GM12878 (cell line): ENCODE results near the gene HEBP2. TPM values are rescaled to one million over a fixed set of nuclear protein-coding genes. Genes with fewer than 3 reads are reported as not detected.

Experiments used
- ATAC-seq: fragments of 200-7000 bp; cut with Tn5 transposase; 3 replicates; pipeline ENCODE4 v1.9.1; 2020; ENCODE audit warnings: mild to moderate bottlenecking, moderate library complexity
- BruUV-seq: library from RNA; stranded (reverse); fragments of 400-500 nt; replicated peaks from 2 replicates; lab custom pipeline; 2021; lab: Mats Ljungman, UMichigan
- CTCF ChIA-PET: fragments of 300-600 bp; sonication (Branson Sonifier 250); formaldehyde crosslinking; extraction: SDS; loops from one replicate; lab custom pipeline; 2021; ENCODE audit warnings: inconsistent platforms; lab: Yijun Ruan, JAX
- POLR2A ChIA-PET: fragments of 350-600 bp; formaldehyde crosslinking; extraction: SDS; loops from one replicate; lab custom pipeline; 2021; ENCODE audit warnings: inconsistent platforms; lab: Charles Lee
- RAD21 ChIA-PET: fragments of 300-600 bp; sonication (Branson Sonifier 250); formaldehyde crosslinking; loops from one replicate; lab custom pipeline; 2023; ENCODE audit warnings: antibody characterized with exemption; ENCODE audit not compliant: unreplicated experiment; lab: Charles Lee
- SMC1A ChIA-PET: fragments of 300-600 bp; sonication (Branson Sonifier 250); formaldehyde crosslinking; loops from one replicate; lab custom pipeline; 2023; ENCODE audit not compliant: unreplicated experiment, uncharacterized antibody; lab: Charles Lee
- DNase-seq: peaks from one replicate; pipeline ENCODE4 v3.0.0-alpha.2; 2011; ENCODE audit warnings: low read depth, low spot score
- FAIRE-seq: peaks from 3 replicates; lab custom pipeline; 2011; peaks lifted over from hg19 to GRCh38; lab: Jason Lieb, UNC
- H2AFZ ChIP-seq: 2 replicates; pipeline ENCODE4 v1.6.0; 2011; ENCODE audit warnings: low read depth, low read length, control low read depth; ENCODE audit not compliant: control insufficient read depth
- H3K27ac ChIP-seq: 2 replicates; pipeline ENCODE4 v1.5.1; 2011; ENCODE audit warnings: control low read depth; ENCODE audit not compliant: control insufficient read depth, insufficient read depth
- H3K27me3 ChIP-seq, 2 experiments: replicated peaks in 1 of 2; 2 replicates each; pipeline versions ENCODE4 v1.6.0 to v1.6.1; 2011; ENCODE audit warnings: low read length in 1 of 2; ENCODE audit not compliant: control insufficient read depth in 2 of 2, insufficient read depth in 2 of 2
- H3K36me3 ChIP-seq, 2 experiments: 2 replicates each; pipeline ENCODE4 v1.5.1; 2011; ENCODE audit warnings: low read length in 1 of 2; ENCODE audit not compliant: control insufficient read depth in 2 of 2, insufficient read depth in 2 of 2
- H3K4me1 ChIP-seq: 2 replicates; pipeline ENCODE4 v1.6.1; 2011; ENCODE audit warnings: mild to moderate bottlenecking, low read length, moderate library complexity, mixed read lengths; ENCODE audit not compliant: control insufficient read depth, insufficient read depth
- H3K4me2 ChIP-seq: 2 replicates; pipeline ENCODE4 v1.6.0; 2011; ENCODE audit warnings: control low read depth; ENCODE audit not compliant: control insufficient read depth, insufficient read depth
- H3K4me3 ChIP-seq: fragments of 200-600 bp; sonication (generic); 2 replicates; pipeline ENCODE4 v1.5.1; 2016
- H3K79me2 ChIP-seq: 2 replicates; pipeline ENCODE4 v1.6.0; 2011; ENCODE audit warnings: low read length; ENCODE audit not compliant: control insufficient read depth, insufficient read depth
- H3K9ac ChIP-seq: 2 replicates; pipeline ENCODE4 v1.8.0; 2011; ENCODE audit warnings: low read length, control low read depth, mixed read lengths; ENCODE audit not compliant: control insufficient read depth, insufficient read depth
- H3K9me3 ChIP-seq: replicated peaks from 3 replicates; pipeline ENCODE4 v1.5.1; 2011; ENCODE audit warnings: mild to moderate bottlenecking, low read length; ENCODE audit not compliant: control insufficient read depth, insufficient read depth
- H4K20me1 ChIP-seq: 2 replicates; pipeline ENCODE4 v1.6.0; 2011; ENCODE audit not compliant: control insufficient read depth, insufficient read depth
- CBX3 ChIP-seq: fragments of 200-600 bp; sonication (generic); IDR thresholded peaks from 2 replicates; pipeline ENCODE4 v1.6.1; 2016; ENCODE audit warnings: low read depth, borderline replicate concordance
- CBX5 ChIP-seq: sonication (generic); IDR thresholded peaks from 2 replicates; pipeline ENCODE4 v1.6.1; 2016; ENCODE audit warnings: low read depth, moderate library complexity, mild to moderate bottlenecking, inconsistent platforms
- EZH2 ChIP-seq: IDR thresholded peaks from 2 replicates; pipeline ENCODE4 v1.6.1; 2012; ENCODE audit warnings: low read depth, mild to moderate bottlenecking, control low read depth, inconsistent platforms, low read length, borderline replicate concordance; ENCODE audit not compliant: control insufficient read depth
- GATAD2B ChIP-seq: fragments of 450-650 bp; conservative IDR thresholded peaks from 2 replicates; pipeline ENCODE4 v1.6.1; 2017; ENCODE audit warnings: low read depth, mild to moderate bottlenecking, moderate library complexity
- HDAC6 ChIP-seq: fragments of 200-600 bp; sonication (generic); IDR thresholded peaks from one replicate; pipeline ENCODE4 v1.8.0; 2017; ENCODE audit warnings: antibody characterized with exemption; ENCODE audit not compliant: unreplicated experiment
- IRF3 ChIP-seq: fragments of 450-650 bp; IDR thresholded peaks from 2 replicates; pipeline ENCODE4 v1.6.1; 2014; ENCODE audit warnings: mild to moderate bottlenecking
- KLF5 ChIP-seq: fragments of 450-650 bp; IDR thresholded peaks from 2 replicates; pipeline ENCODE4 v1.6.1; 2014; ENCODE audit warnings: mild to moderate bottlenecking; ENCODE audit not compliant: partially characterized antibody
- LARP7 ChIP-seq: fragments of 450-650 bp; IDR thresholded peaks from 2 replicates; pipeline ENCODE4 v1.6.1; 2017; ENCODE audit warnings: mild to moderate bottlenecking
- NR2F1 ChIP-seq: fragments of 450-650 bp; conservative IDR thresholded peaks from 2 replicates; pipeline ENCODE4 v1.6.1; 2017; ENCODE audit warnings: mild to moderate bottlenecking
- WGBS: methylation state at CpG from one replicate; pipeline ENCODE4 v1.1.6; 2016; ENCODE audit warnings: low lambda C conversion rate; ENCODE audit not compliant: insufficient replicate concordance, insufficient coverage; ENCODE audit errors: missing lambda C conversion rate; 5-methylcytosine and 5-hydroxymethylcytosine counted together
- in situ Hi-C: fragments of 300-500 bp; cut with MboI; formaldehyde crosslinking; loops from 9 replicates; pipeline ENCODE4 v1.14.3; 2018; ENCODE audit warnings: mixed read lengths
- intact Hi-C: fragments of 100-400 bp; cut with micrococcal nuclease; formaldehyde crosslinking; loops from one replicate; pipeline ENCODE4 v1.14.2; 2022; ENCODE audit not compliant: unreplicated experiment
- polyA plus RNA-seq, 11 experiments: library from polyadenylated mRNA; depleted of rRNA in 4 of 11; unstranded in 6 of 11; stranded (reverse) in 5 of 11; fragments of >200 nt; fragmentation: Nextera tagmentation in 4 of 11; fragmentation: Illumina TruSeq in 1 of 11; extraction: Ambion mirVana in 4 of 11; extraction: Trizol in 1 of 11; gene quantifications; 1 replicate in 1 of 11; 2 replicates in 10 of 11; pipeline versions ENCODE4 v1.2.1 to v1.2.3, GENCODE V29; 2011 to 2016; ENCODE audit warnings: inconsistent platforms in 2 of 11, missing spikeins in 2 of 11, low read depth in 1 of 11
- total RNA-seq, 4 experiments: library from RNA; depleted of rRNA in 3 of 4; stranded (reverse); fragments of >200 nt in 3 of 4; fragmentation: Illumina TruSeq in 1 of 4; extraction: Trizol in 1 of 4; gene quantifications; 2 replicates each; pipeline versions ENCODE4 v1.2.1 to v1.2.3, GENCODE V29; 2013 to 2021
- TF ChIP-seq, protein P1 (sequence below): fragments of 150-350 bp; IDR thresholded peaks from 2 replicates; pipeline ENCODE4 v1.6.1; 2014; ENCODE audit warnings: mild to moderate bottlenecking, low read depth, low read length

The HEBP2 gene
- total and polyA plus RNA-seq, 10 of the 15 experiments (the other 5 are each of a cell fraction or from before 2014, with no cell fraction given): 3.8 to 41.8 (median 16.9) TPM

DNA sequence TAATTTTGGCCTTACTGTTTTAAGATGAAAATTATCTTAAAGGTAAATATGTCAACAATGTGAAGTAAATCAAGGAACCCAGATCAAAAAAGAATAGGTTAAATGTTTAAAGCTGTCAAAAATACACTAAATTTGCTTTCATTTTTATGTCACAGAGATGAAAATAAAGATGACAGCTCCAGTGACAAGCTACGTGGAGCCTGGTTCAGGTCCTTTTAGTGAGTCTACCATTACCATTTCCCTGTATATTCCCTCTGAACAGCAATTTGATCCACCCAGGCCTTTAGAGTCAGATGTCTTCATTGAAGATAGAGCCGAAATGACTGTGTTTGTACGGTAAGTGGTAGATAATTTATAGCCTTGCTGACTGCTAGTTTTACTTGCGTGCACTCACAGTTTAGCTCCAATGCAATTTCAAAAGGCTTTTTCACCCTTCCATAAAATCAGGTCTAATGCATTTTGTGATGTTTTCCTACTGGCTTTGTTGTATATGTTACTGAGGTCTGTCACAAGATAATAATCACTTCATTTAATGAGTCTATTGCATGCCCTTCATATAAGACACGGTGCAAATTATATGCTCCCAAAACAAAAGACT lies 1.9 kb downstream of the HEBP2 start:
- no peak for TF ChIP-seq LARP7
- no peak for TF ChIP-seq IRF3
- TF ChIP-seq CBX5: no peak
- TF ChIP-seq GATAD2B: no peak
- TF ChIP-seq EZH2: no peak
- TF ChIP-seq CBX3: no peak
- TF ChIP-seq HDAC6: no peak
- no peak for TF ChIP-seq NR2F1
- no peak for TF ChIP-seq KLF5
- TF ChIP-seq, protein P1, sequence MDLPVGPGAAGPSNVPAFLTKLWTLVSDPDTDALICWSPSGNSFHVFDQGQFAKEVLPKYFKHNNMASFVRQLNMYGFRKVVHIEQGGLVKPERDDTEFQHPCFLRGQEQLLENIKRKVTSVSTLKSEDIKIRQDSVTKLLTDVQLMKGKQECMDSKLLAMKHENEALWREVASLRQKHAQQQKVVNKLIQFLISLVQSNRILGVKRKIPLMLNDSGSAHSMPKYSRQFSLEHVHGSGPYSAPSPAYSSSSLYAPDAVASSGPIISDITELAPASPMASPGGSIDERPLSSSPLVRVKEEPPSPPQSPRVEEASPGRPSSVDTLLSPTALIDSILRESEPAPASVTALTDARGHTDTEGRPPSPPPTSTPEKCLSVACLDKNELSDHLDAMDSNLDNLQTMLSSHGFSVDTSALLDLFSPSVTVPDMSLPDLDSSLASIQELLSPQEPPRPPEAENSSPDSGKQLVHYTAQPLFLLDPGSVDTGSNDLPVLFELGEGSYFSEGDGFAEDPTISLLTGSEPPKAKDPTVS: no peak
- H3K27me3 ChIP-seq: no peaks in the 10 kb centered on the region
- POLR2A ChIA-PET: interaction anchor here (0.6 kb wide), 1 partner anchor 610 kb away, joined by 8 read pairs; no protein-coding TSS in a partner anchor
- FAIRE-seq (no peak), ATAC-seq (no peak), DNase-seq (no peak)
- H3K4me1 ChIP-seq: peaks cover 3% of the 10 kb centered on the region; the same call in 1 of the 2 replicates
- no peak overlapping the region for H3K9ac ChIP-seq
- in situ Hi-C loops (no loop called here), intact Hi-C loops (no loop called here)
- CTCF ChIA-PET: interaction anchor here (0.8 to 4.2 kb wide), 14 partner anchors 8 to 404 kb away, joined by 3 to 32 read pairs (median 4); no protein-coding TSS in a partner anchor
- H3K4me3 ChIP-seq: no peak overlapping the region
- H3K79me2 ChIP-seq: no peaks in the 10 kb centered on the region
- no TSS peak for BruUV-seq
- peaks cover 1 to 3% of the 10 kb centered on the region in 2 experiments; a peak in 2 of 4 replicates for H3K36me3 ChIP-seq
- H3K4me2 ChIP-seq: no peak overlapping the region
- SMC1A ChIA-PET: interaction anchor here (1.0 to 4.4 kb wide), 7 partner anchors 9 to 290 kb away, joined by 3 to 34 read pairs (median 4); partner anchors contain the start of gene NHSL1
- H4K20me1 ChIP-seq: no peaks in the 10 kb centered on the region
- RAD21 ChIA-PET: interaction anchor here (0.9 to 4.4 kb wide), 5 partner anchors 10 to 290 kb away, joined by 3 to 26 read pairs (median 3); partner anchors contain the start of gene NHSL1
- H2AFZ ChIP-seq: no peak overlapping the region
- no peaks in the 10 kb centered on the region for H3K9me3 ChIP-seq
- H3K27ac ChIP-seq: no peak overlapping the region
- 99% methylated on average over 5 of the region's 5 CpGs for WGBS
